Esophagus muscularis mucosa (tissue), 4 donors: ENCODE data around the gene CBLB. TPM values are rescaled to one million over a fixed set of nuclear protein-coding genes. Genes with fewer than 3 reads are reported as not detected.

ENCODE experiments used
- DNase-seq: peaks from one replicate; pipeline ENCODE4 v3.0.0-alpha.2; 2017; ENCODE audit errors: extremely low spot score
- H3K27ac ChIP-seq, 4 donors: fragments of 200-600 bp; sonication (generic); replicated peaks in 1 of 4; 1 replicate in 3 of 4; 2 replicates in 1 of 4; pipeline ENCODE4 v1.5.1; 2016 to 2019; ENCODE audit warnings: mild to moderate bottlenecking in 1 of 4
- H3K27me3 ChIP-seq, 4 donors: fragments of 200-600 bp; sonication (generic); one replicate each; pipeline versions ENCODE4 v1.5.1 to v1.6.0; 2016 to 2019
- H3K36me3 ChIP-seq, 4 donors: fragments of 200-600 bp; sonication (generic); one replicate each; pipeline ENCODE4 v1.5.1; 2016 to 2019
- H3K4me1 ChIP-seq, 4 donors: fragments of 200-600 bp; sonication (generic); one replicate each; pipeline ENCODE4 v1.5.1; 2016 to 2019
- H3K4me3 ChIP-seq, 4 donors: fragments of 200-600 bp; sonication (generic); 1 replicate in 2 of 4; 2 replicates in 2 of 4; pipeline ENCODE4 v1.5.1; 2016 to 2019; ENCODE audit warnings: mild to moderate bottlenecking in 4 of 4, moderate library complexity in 1 of 4
- H3K9me3 ChIP-seq, 4 donors: fragments of 200-600 bp; sonication (generic); 1 replicate in 3 of 4; 2 replicates in 1 of 4; pipeline ENCODE4 v1.5.1; 2016 to 2019
- EP300 ChIP-seq: sonication (generic); formaldehyde crosslinking; IDR thresholded peaks from one replicate; pipeline ENCODE4 v1.6.1; 2017; ENCODE audit warnings: antibody characterized with exemption
- POLR2A ChIP-seq: fragments of 450-650 bp; IDR thresholded peaks from one replicate; pipeline ENCODE4 v1.6.1; 2017; ENCODE audit warnings: antibody characterized with exemption, moderate library complexity, mild to moderate bottlenecking, low read depth
- POLR2AphosphoS5 ChIP-seq, 2 donors: sonication (generic); formaldehyde crosslinking; IDR thresholded peaks; one replicate each; pipeline ENCODE4 v1.6.1; 2017; ENCODE audit warnings: antibody characterized with exemption in 2 of 2
- WGBS: methylation state at CpG from one replicate; pipeline ENCODE4 v1.1.5; 2018; 5-methylcytosine and 5-hydroxymethylcytosine counted together
- intact Hi-C: fragments of 100-400 bp; cut with DNase I; formaldehyde crosslinking; loops from one replicate; pipeline ENCODE4 v1.15.1; 2023
- total RNA-seq, 4 donors: library from RNA; depleted of rRNA; stranded (reverse); fragments of >200 nt; gene quantifications; one replicate each; pipeline versions ENCODE4 v1.1.0 to v1.2.1, GENCODE V29; 2016
- TF ChIP-seq, protein P1 (sequence below), 3 experiments: fragments of 200-600 bp in 2 of 3; fragments of 450-650 bp in 1 of 3; sonication (generic) in 2 of 3; IDR thresholded peaks; one replicate each; pipeline ENCODE4 v1.5.1; 2017 to 2019; ENCODE audit warnings: antibody characterized with exemption in 3 of 3, mild to moderate bottlenecking in 2 of 3, moderate library complexity in 1 of 3

The CBLB gene
- total RNA-seq, 4 donors from 2014 or later: 20.7 to 35.7 (median 26.2) TPM

DNA sequence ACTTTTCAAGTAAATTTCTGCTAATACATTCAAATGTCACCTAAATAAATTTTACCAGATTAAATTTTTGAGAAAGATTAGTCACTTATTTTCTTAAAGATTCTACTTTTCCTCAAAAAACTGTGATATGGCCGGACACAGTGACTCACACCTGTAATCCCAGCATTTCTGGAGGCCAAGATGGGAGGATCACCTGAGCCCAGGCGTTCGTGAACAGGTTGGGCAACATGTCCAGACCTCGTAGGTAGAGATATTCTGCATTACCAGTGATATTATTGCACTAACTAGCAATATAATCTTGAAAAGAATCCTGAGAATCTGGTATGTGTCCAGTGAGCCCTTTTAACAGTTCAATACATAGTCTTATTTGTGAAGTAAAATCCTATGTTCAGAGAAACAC lies 61.7 kb downstream of the CBLB start:
- Histone ChIP-seq H3K27ac (no peak overlapping the region), H3K4me1 (peaks cover 16 to 37% (median 27%) of the 10 kb centered on the region in 4 donors), H3K36me3 (no peaks in the 10 kb centered on the region), H3K27me3 (no peaks in the 10 kb centered on the region), H3K4me3 (no peak overlapping the region), H3K9me3 (no peaks in the 10 kb centered on the region)
- WGBS: 97% methylated on average over 4 of the region's 4 CpGs
- TF ChIP-seq EP300 (no peak), POLR2AphosphoS5 (IDR thresholded peaks at IDR 0.05) (no peak)
- DNase-seq: no peak
- intact Hi-C loops: no loop called here

DNA sequence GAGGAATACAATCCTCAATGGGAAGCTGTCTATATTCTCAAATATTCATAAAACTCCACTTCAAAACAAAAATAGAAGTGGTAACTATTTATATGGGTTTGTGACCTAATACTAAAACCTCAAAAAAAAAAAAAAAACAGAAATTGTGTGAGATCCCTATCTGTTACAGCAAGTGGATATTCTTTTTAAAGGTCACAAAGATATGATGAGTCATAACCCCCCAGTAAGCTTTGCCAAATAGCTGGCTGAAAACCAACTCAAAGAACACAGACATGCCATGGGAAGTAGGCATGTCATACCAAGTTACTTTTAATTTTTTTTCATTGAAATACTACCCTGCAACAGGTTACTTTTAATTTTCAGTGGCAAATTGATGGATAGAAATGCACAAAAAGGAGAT lies 62.5 kb downstream of the CBLB start:
- H3K4me3 ChIP-seq: no peak overlapping the region
- intact Hi-C loops: no loop called here
- H3K4me1 ChIP-seq: peaks cover 21 to 41% (median 32%) of the 10 kb centered on the region in 4 donors
- H3K36me3 ChIP-seq: no peaks in the 10 kb centered on the region
- no peak overlapping the region for H3K27ac ChIP-seq
- DNase-seq: no peak
- H3K9me3 ChIP-seq: no peaks in the 10 kb centered on the region
- H3K27me3 ChIP-seq: no peaks in the 10 kb centered on the region
- TF ChIP-seq, protein P1, sequence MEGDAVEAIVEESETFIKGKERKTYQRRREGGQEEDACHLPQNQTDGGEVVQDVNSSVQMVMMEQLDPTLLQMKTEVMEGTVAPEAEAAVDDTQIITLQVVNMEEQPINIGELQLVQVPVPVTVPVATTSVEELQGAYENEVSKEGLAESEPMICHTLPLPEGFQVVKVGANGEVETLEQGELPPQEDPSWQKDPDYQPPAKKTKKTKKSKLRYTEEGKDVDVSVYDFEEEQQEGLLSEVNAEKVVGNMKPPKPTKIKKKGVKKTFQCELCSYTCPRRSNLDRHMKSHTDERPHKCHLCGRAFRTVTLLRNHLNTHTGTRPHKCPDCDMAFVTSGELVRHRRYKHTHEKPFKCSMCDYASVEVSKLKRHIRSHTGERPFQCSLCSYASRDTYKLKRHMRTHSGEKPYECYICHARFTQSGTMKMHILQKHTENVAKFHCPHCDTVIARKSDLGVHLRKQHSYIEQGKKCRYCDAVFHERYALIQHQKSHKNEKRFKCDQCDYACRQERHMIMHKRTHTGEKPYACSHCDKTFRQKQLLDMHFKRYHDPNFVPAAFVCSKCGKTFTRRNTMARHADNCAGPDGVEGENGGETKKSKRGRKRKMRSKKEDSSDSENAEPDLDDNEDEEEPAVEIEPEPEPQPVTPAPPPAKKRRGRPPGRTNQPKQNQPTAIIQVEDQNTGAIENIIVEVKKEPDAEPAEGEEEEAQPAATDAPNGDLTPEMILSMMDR (IDR thresholded peaks at IDR 0.05): no peak
- no peak for TF ChIP-seq POLR2AphosphoS5 (IDR thresholded peaks at IDR 0.05)
- no peak for TF ChIP-seq POLR2A
- TF ChIP-seq EP300: no peak

DNA sequence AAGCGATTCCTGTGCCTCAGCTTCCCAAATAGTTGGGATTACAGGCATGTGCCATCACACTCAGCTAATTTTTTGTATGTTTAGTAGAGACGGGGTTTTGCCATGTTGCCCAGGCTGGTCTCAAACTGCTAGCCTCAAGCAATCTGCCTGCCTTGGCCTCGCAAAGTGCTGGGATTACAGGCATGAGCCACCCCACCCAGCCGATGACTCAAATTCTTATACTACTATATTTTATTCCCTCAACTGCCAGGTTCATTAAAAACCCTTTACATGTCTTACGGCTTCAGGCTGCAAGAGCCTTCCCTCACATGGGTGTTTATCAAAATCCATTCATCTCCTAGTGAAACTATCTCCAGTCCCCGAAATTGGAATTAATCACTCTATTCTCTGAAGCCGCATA lies 63.4 kb downstream of the CBLB start:
- intact Hi-C loops: no loop called here
- no peak for TF ChIP-seq POLR2AphosphoS5 (IDR thresholded peaks at IDR 0.05)
- TF ChIP-seq, protein P1 (IDR thresholded peaks at IDR 0.05): no peak
- no peak for TF ChIP-seq EP300
- no peak for TF ChIP-seq POLR2A
- no peaks in the 10 kb centered on the region for H3K9me3 ChIP-seq
- H3K36me3 ChIP-seq: no peaks in the 10 kb centered on the region
- no peak overlapping the region for H3K27ac ChIP-seq
- H3K4me1 ChIP-seq: peaks cover 18 to 37% (median 26%) of the 10 kb centered on the region in 4 donors
- no peak overlapping the region for H3K4me3 ChIP-seq
- DNase-seq: no peak
- 88% methylated on average over 7 of the region's 7 CpGs for WGBS
- no peaks in the 10 kb centered on the region for H3K27me3 ChIP-seq

DNA sequence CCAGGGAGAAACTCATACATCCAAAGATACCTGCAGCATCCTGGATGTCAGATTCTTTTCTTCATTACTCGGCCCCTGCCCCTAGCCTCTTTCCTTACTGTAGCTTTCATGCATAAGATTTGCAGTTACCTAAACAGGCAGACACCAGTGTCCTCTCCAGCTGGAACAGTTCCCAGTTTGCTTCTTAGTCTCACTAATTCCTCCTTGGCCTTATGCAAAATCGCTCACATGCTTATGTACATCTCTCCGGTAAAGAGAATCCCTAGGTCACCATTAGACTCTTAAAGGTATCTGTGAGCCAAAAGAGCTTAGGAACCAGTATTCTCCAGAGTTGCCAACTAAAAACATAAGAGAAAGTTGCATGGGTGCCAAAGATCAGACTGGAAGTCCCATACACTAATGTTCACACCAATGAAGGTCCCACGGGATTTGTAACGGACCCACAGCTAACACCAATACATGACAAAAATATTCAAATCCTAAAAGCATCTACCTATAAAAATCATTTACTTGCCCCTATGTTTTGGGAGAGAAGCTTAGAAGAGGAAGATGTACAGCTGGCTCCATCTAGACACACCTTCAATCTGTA lies 66.6 kb downstream of the CBLB start:
- 79% methylated on average over 5 of the region's 5 CpGs for WGBS
- Histone ChIP-seq H3K4me3 (no peak overlapping the region), H3K36me3 (no peaks in the 10 kb centered on the region), H3K27ac (no peak overlapping the region), H3K27me3 (no peaks in the 10 kb centered on the region), H3K9me3 (no peaks in the 10 kb centered on the region), H3K4me1 (peaks cover 23 to 31% (median 26%) of the 10 kb centered on the region in 4 donors)
- DNase-seq: no peak
- intact Hi-C loops: no loop called here
- no peak for TF ChIP-seq POLR2AphosphoS5 (IDR thresholded peaks at IDR 0.05)
- TF ChIP-seq EP300: no peak
- no peak for TF ChIP-seq POLR2A
- TF ChIP-seq, protein P1 (IDR thresholded peaks at IDR 0.05): no peak

DNA sequence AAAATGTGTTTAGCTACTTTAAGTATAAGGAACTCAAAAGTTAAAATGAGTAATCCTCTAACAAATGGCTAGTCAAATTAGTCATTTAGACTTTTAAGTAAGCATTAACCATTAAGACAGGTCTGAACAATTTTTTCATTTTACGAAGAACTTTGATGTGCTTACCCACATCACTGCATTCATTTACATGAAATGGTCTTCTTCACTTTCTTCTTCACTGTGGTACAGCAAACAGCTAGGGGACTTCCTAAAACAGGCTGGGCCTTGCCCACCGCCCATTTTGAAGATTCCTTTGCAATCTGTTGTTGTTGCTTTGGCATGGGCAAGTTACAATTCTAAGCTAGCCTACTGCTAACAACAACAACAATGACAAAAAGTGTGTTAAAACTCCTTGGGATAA lies 67.4 kb downstream of the CBLB start:
- 96% methylated on average over 2 of the region's 2 CpGs for WGBS
- H3K27ac ChIP-seq: no peak overlapping the region
- TF ChIP-seq EP300 (no peak), POLR2AphosphoS5 (IDR thresholded peaks at IDR 0.05) (no peak), POLR2A (no peak)
- TF ChIP-seq, protein P1 (IDR thresholded peaks at IDR 0.05): no peak

More for the DNA sequence above, 67.4 kb downstream of the CBLB start:
- Histone ChIP-seq H3K27me3 (no peaks in the 10 kb centered on the region), H3K4me1 (peaks cover 19 to 24% (median 21%) of the 10 kb centered on the region in 4 donors), H3K9me3 (no peaks in the 10 kb centered on the region), H3K36me3 (no peaks in the 10 kb centered on the region), H3K4me3 (no peak overlapping the region)
- intact Hi-C loops: no loop called here
- DNase-seq: no peak
